Activated CD8-positive, alpha-beta memory T cell treated with anti-CD3 and anti-CD28 coated beads, Interleukin-2, amount 10 ng/mL, durations not matched to agents 7 days and 5 days (primary cell): Measurements from ENCODE around the gene MAT2A. TPM values are rescaled to one million over a fixed set of nuclear protein-coding genes. Genes with fewer than 3 reads are reported as not detected.
"Not testable (repeated sequence)": the region's sequence is repeated elsewhere in the genome, so short reads cannot be mapped to it uniquely, and the experiment has no call there.

Source experiments
- ATAC-seq: fragments of 150-1000 bp; cut with Tn5 transposase; one replicate; pipeline ENCODE4 v1.10.0; 2021; ENCODE audit warnings: moderate library complexity
- CTCF ChIA-PET: fragments of 350-600 bp; sonication (Branson Sonifier 250); formaldehyde crosslinking; loops from one replicate; lab custom pipeline; 2021; ENCODE audit warnings: antibody characterized with exemption; lab: Charles Lee
- DNase-seq: peaks from one replicate; pipeline ENCODE4 v3.0.0-alpha.2; 2020
- H3K27ac Mint-ChIP-seq: one replicate; pipeline ENCODE4 v1.8.0; 2021; ENCODE audit warnings: mild to moderate bottlenecking, mixed read lengths
- H3K27me3 Mint-ChIP-seq: one replicate; pipeline ENCODE4 v1.8.0; 2021; ENCODE audit warnings: mixed read lengths
- H3K36me3 Mint-ChIP-seq: one replicate; pipeline ENCODE4 v1.8.0; 2021; ENCODE audit warnings: mild to moderate bottlenecking, mixed read lengths
- H3K4me1 Mint-ChIP-seq: one replicate; pipeline ENCODE4 v1.8.0; 2021; ENCODE audit warnings: mixed read lengths
- H3K4me3 Mint-ChIP-seq: one replicate; pipeline ENCODE4 v1.8.0; 2021; ENCODE audit warnings: mild to moderate bottlenecking, moderate library complexity, mixed read lengths
- H3K9me3 Mint-ChIP-seq: one replicate; pipeline ENCODE4 v1.8.0; 2022; ENCODE audit warnings: low read depth, mixed read lengths
- total RNA-seq, 2 experiments: library from RNA; stranded (reverse); gene quantifications; one replicate each; pipeline ENCODE4 v1.2.3, GENCODE V29; 2021

Gene MAT2A
- total RNA-seq, 2 experiments from 2014 or later = 271 to 336 TPM

DNA sequence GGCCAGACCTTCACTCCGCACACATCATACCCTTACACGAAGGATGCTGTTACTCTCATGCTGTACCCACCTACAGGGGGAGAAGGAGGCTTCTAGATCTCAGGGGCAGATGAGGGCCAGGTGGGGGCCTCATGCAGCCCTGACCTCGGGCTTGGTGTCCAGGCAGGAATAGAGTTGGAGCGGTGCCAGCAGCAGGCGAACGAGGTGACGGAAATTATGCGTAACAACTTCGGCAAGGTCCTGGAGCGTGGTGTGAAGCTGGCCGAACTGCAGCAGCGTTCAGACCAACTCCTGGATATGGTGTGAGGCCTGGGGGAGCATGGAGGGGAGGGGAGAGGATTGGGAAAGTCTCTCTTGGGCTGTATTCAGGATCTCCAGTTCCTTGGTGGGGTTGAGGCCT lies 52.6 kb downstream of the MAT2A start:
- peaks cover 1% of the 10 kb centered on the region for H3K36me3 Mint-ChIP-seq
- H3K4me3 Mint-ChIP-seq = no peak overlapping the region
- DNase-seq (no peak), ATAC-seq (no peak)
- peaks cover 34% of the 10 kb centered on the region for H3K4me1 Mint-ChIP-seq
- no peak overlapping the region for H3K27ac Mint-ChIP-seq
- H3K27me3 Mint-ChIP-seq = no peaks in the 10 kb centered on the region
- CTCF ChIA-PET = no interaction called here
- no peaks in the 10 kb centered on the region for H3K9me3 Mint-ChIP-seq

GRCh38 chr2:85592299-85592698 lies 53.3 kb downstream of the MAT2A start:
- H3K4me3 Mint-ChIP-seq, CTCF ChIA-PET: not testable (repeated sequence)

DNA sequence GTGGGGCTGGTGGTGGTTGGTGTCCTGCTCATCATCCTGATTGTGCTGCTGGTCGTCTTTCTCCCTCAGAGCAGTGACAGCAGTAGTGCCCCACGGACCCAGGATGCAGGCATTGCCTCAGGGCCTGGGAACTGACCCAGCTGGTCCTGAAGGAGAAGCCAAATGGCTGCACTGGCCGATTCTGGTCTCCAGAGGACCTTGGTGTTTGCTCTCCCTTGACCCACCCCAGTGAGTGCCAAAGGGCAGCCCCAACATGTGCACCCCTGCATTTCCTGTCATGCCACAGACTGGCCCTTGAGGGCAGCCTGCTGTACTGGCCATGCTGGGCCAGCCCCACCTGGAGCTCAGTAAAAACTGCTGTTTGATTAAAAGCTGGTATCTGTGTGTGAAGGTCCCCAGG lies 54.1 kb downstream of the MAT2A start:
- Mint-ChIP-seq H3K4me1 (peaks cover 37% of the 10 kb centered on the region), H3K27me3 (no peaks in the 10 kb centered on the region), H3K9me3 (no peaks in the 10 kb centered on the region), H3K27ac (no peak overlapping the region), H3K4me3 (no peak overlapping the region), H3K36me3 (peaks cover 8% of the 10 kb centered on the region)
- CTCF ChIA-PET = no interaction called here
- ATAC-seq = no peak
- no peak for DNase-seq

More at GRCh38 chr2:85592299-85592698, 53.3 kb downstream of the MAT2A start:
- not testable (repeated sequence) for H3K9me3 Mint-ChIP-seq, DNase-seq, H3K27ac Mint-ChIP-seq, ATAC-seq, H3K36me3 Mint-ChIP-seq, H3K27me3 Mint-ChIP-seq
- H3K4me1 Mint-ChIP-seq = peaks cover 41% of the 10 kb centered on the region

Other genes with a start within 250 kb of the MAT2A start
- 100 to 1,000 TPM; 109 to 116 TPM for gene TGOLN2, start 211.2 kb upstream of the MAT2A start, total RNA-seq
- gene RETSAT, start 184.6 kb upstream of the MAT2A start, total RNA-seq = 10 to 100 TPM; 28.2 to 35.5 TPM
- gene ELMOD3, start 184.4 kb upstream of the MAT2A start, total RNA-seq = 10 to 100 TPM; 21.7 to 27.7 TPM
- gene CAPG, start 128.8 kb upstream of the MAT2A start, total RNA-seq = 100 to 1,000 TPM; 204 to 211 TPM
- under 1 TPM; 0.52 to 0.82 TPM for gene SH2D6, start 120.5 kb upstream of the MAT2A start, total RNA-seq
- 10 to 100 TPM; 26.0 to 26.7 TPM for gene GGCX, start 22.3 kb downstream of the MAT2A start, total RNA-seq
- 100 to 1,000 TPM in 1 of 2 experiments, 10 to 100 TPM in 1; 99.6 to 124 TPM for gene VAMP8, start 38.4 kb downstream of the MAT2A start, total RNA-seq
- 10 to 100 TPM; 84.4 to 88.4 TPM for gene VAMP5, start 45.3 kb downstream of the MAT2A start, total RNA-seq
- gene RNF181, start 56.6 kb downstream of the MAT2A start, total RNA-seq = 100 to 1,000 TPM; 100 to 110 TPM
- 1 to 10 TPM in 1 of 2 experiments, under 1 TPM in 1; 0.91 to 1.7 TPM for gene TMEM150A, start 63.5 kb downstream of the MAT2A start, total RNA-seq
- 10 to 100 TPM; 47.3 to 47.9 TPM for gene C2orf68, start 72.9 kb downstream of the MAT2A start, total RNA-seq
- gene USP39, start 77.0 kb downstream of the MAT2A start, total RNA-seq = 100 to 1,000 TPM in 1 of 2 experiments, 10 to 100 TPM in 1; 84.2 to 101 TPM
- not detected for gene SFTPB, start 129.0 kb downstream of the MAT2A start, total RNA-seq
- gene GNLY, start 155.2 kb downstream of the MAT2A start, total RNA-seq = 1,000 to 10,000 TPM in 1 of 2 experiments, 100 to 1,000 TPM in 1; 364 to 1,915 TPM
- under 1 TPM; 0.12 to 0.40 TPM for gene ATOH8, start 214.8 kb downstream of the MAT2A start, total RNA-seq